Pancreas (tissue), 10 donors: ENCODE measurements around the gene PTPRD. TPM values are rescaled to one million over a fixed set of nuclear protein-coding genes. Genes with fewer than 3 reads are reported as not detected.

Experiments used
- ATAC-seq, 4 donors: fragments of 200-7000 bp; cut with Tn5 transposase; one replicate each; pipeline versions ENCODE4 v1.8.0 to v1.9.1; 2020; ENCODE audit warnings: mild to moderate bottlenecking in 4 of 4, moderate library complexity in 4 of 4
- DNase-seq, 6 donors: peaks; one replicate each; pipeline ENCODE4 v3.0.0-alpha.2; 2020
- FAIRE-seq: peaks from 2 replicates; lab custom pipeline; 2012; peaks lifted over from hg19 to GRCh38; lab: Jason Lieb, UNC
- H3K27ac ChIP-seq, 4 donors: fragments of 200-600 bp; sonication (generic); 1 replicate in 3 of 4; 2 replicates in 1 of 4; pipeline versions ENCODE4 v1.5.0 to v1.8.0; 2020
- H3K27me3 ChIP-seq, 4 donors: fragments of 200-600 bp; one replicate each; pipeline ENCODE4 v1.8.0; 2021
- H3K36me3 ChIP-seq, 3 donors: fragments of 200-600 bp; sonication (generic) in 1 of 3; one replicate each; pipeline versions ENCODE4 v1.5.0 to v1.8.0; 2020 to 2021
- H3K4me1 ChIP-seq, 3 donors: fragments of 200-600 bp; one replicate each; pipeline ENCODE4 v1.8.0; 2021
- H3K4me3 ChIP-seq, 4 donors: fragments of 200-600 bp; sonication (generic) in 2 of 4; one replicate each; pipeline versions ENCODE4 v1.5.0 to v1.8.0; 2020 to 2021
- H3K9me3 ChIP-seq, 4 donors: fragments of 200-600 bp; one replicate each; pipeline ENCODE4 v1.8.0; 2021
- CTCF ChIP-seq, 4 donors: fragments of 200-600 bp; sonication (generic) in 3 of 4; IDR thresholded peaks; one replicate each; pipeline versions ENCODE4 v1.5.0 to v1.8.0; 2021; ENCODE audit warnings: antibody characterized with exemption in 4 of 4
- WGBS, 2 donors: extraction: QIAGEN DNeasy Blood & Tissue Kit; methylation state at CpG; one replicate each; pipeline ENCODE4 v1.1.7; 2013; 5-methylcytosine and 5-hydroxymethylcytosine counted together
- intact Hi-C, 3 donors: fragments of 100-400 bp; cut with DNase I; formaldehyde crosslinking; loops; one replicate each; pipeline versions ENCODE4 v1.11.1 to v1.14.2; 2022
- polyA plus RNA-seq, 2 donors: library from polyadenylated mRNA; stranded (reverse); fragments of 200-250 nt; gene quantifications; one replicate each; pipeline ENCODE4 v1.2.3, GENCODE V29; 2013
- total RNA-seq, 6 donors: library from RNA; stranded (reverse); fragmentation: NEBNext Ultra II Directional in 4 of 6; extraction: Animal tissue kit (Norgen Biotek cat#: 25700) in 4 of 6; gene quantifications; one replicate each; pipeline versions ENCODE4 v1.2.1 to v1.2.4, GENCODE V29; 2021 to 2023
- donor health status: healthy with polysubstance abuse.
- donor health status: DM: no; HTN: no; CAD: no; lungs with moderate emphysema.
- donor health status: DM: no; HTN: no; CAD: no.
- donor health status: control.
- donor health status: control.
- donor health status: Bipolar disorder and iron deficiency.
- donor health status: DM: yes; HTN: yes; CAD: no.
- donor health status: DM: no; HTN: no; CAD: no.
- donor health status: DM: no; HTN: no; CAD: no.
- donor health status: DM: yes; HTN: yes; CAD: no.

PTPRD gene
- total and polyA plus RNA-seq, 8 donors, result 2.1 to 21.7 (median 5.1) TPM

- TF ChIP-seq CTCF (IDR thresholded peaks at IDR 0.05), result no peak
These were observed 661.1 kb downstream of the PTPRD start for GRCh38 chr9:9951556-9952160.

GRCh38 chr9:9950813-9951212 lies 662.0 kb downstream of the PTPRD start:
- ATAC-seq, result no peak
- Histone ChIP-seq H3K9me3 (no peaks in the 10 kb centered on the region), H3K4me3 (no peak overlapping the region), H3K36me3 (no peaks in the 10 kb centered on the region), H3K4me1 (no peaks in the 10 kb centered on the region), H3K27me3 (no peaks in the 10 kb centered on the region), H3K27ac (no peak overlapping the region)
- TF ChIP-seq CTCF (IDR thresholded peaks at IDR 0.05), result no peak
- intact Hi-C loops, result no loop called here
- WGBS, 2 donors, result 92 to 95% methylated on average over 1 of the region's 1 CpG
- no peak for DNase-seq
- no peak for FAIRE-seq

More at GRCh38 chr9:9951556-9952160, 661.1 kb downstream of the PTPRD start:
- ATAC-seq (no peak), FAIRE-seq (no peak), DNase-seq (no peak)
- 72 to 81% methylated on average over 3 of the region's 3 CpGs for WGBS, 2 donors
- intact Hi-C loops, result no loop called here
- Histone ChIP-seq H3K36me3 (no peaks in the 10 kb centered on the region), H3K4me3 (no peak overlapping the region), H3K27me3 (no peaks in the 10 kb centered on the region), H3K9me3 (no peaks in the 10 kb centered on the region), H3K27ac (no peak overlapping the region), H3K4me1 (no peaks in the 10 kb centered on the region)

GRCh38 chr9:9949978-9950377 lies 662.8 kb downstream of the PTPRD start:
- H3K27me3 ChIP-seq, result no peaks in the 10 kb centered on the region
- no peak overlapping the region for H3K27ac ChIP-seq
- no peaks in the 10 kb centered on the region for H3K4me1 ChIP-seq
- ATAC-seq (no peak), FAIRE-seq (no peak), DNase-seq (no peak)
- H3K4me3 ChIP-seq, result no peak overlapping the region
- TF ChIP-seq CTCF (IDR thresholded peaks at IDR 0.05), result no peak
- 28 to 29% methylated on average over 4 of the region's 4 CpGs for WGBS, 2 donors
- intact Hi-C loops, result no loop called here
- no peaks in the 10 kb centered on the region for H3K9me3 ChIP-seq
- no peaks in the 10 kb centered on the region for H3K36me3 ChIP-seq

- ATAC-seq, result no peak
- TF ChIP-seq CTCF (IDR thresholded peaks at IDR 0.05), result no peak
- no peak for DNase-seq
- Histone ChIP-seq H3K36me3 (no peaks in the 10 kb centered on the region), H3K27ac (no peak overlapping the region), H3K4me3 (no peak overlapping the region), H3K27me3 (no peaks in the 10 kb centered on the region), H3K9me3 (no peaks in the 10 kb centered on the region), H3K4me1 (no peaks in the 10 kb centered on the region)
- no peak for FAIRE-seq
- 40 to 45% methylated on average over 4 of the region's 4 CpGs for WGBS, 2 donors
- intact Hi-C loops, result no loop called here
These were observed 663.4 kb downstream of the PTPRD start for GRCh38 chr9:9949368-9949767.

GRCh38 chr9:9945966-9946365 lies 666.8 kb downstream of the PTPRD start:
- no peak for TF ChIP-seq CTCF (IDR thresholded peaks at IDR 0.05)
- Histone ChIP-seq H3K27ac (no peak overlapping the region), H3K4me1 (no peaks in the 10 kb centered on the region), H3K4me3 (no peak overlapping the region), H3K27me3 (no peaks in the 10 kb centered on the region), H3K36me3 (no peaks in the 10 kb centered on the region), H3K9me3 (no peaks in the 10 kb centered on the region)
- intact Hi-C loops, result no loop called here
- ATAC-seq (no peak), DNase-seq (no peak), FAIRE-seq (no peak)
